SIG-M5 (cell line): Measurements from ENCODE around the gene SCPEP1.
"Not testable (repeated sequence)": the region's sequence is repeated elsewhere in the genome, so short reads cannot be mapped to it uniquely, and the experiment has no call there.

Experiments used
- DNase-seq: peaks from one replicate; lab custom pipeline; 2025; lab: John Stamatoyannopoulos, UW

SCPEP1 gene, protein sequence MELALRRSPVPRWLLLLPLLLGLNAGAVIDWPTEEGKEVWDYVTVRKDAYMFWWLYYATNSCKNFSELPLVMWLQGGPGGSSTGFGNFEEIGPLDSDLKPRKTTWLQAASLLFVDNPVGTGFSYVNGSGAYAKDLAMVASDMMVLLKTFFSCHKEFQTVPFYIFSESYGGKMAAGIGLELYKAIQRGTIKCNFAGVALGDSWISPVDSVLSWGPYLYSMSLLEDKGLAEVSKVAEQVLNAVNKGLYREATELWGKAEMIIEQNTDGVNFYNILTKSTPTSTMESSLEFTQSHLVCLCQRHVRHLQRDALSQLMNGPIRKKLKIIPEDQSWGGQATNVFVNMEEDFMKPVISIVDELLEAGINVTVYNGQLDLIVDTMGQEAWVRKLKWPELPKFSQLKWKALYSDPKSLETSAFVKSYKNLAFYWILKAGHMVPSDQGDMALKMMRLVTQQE

GRCh38 chr17:56977673-56978395, at the start of gene SCPEP1:
Gene SCPEP1, plus strand, starts transcription at chr17:56978131. Its CDS starts 29 bp downstream, at chr17:56978160.
- no peak for DNase-seq

DNA sequence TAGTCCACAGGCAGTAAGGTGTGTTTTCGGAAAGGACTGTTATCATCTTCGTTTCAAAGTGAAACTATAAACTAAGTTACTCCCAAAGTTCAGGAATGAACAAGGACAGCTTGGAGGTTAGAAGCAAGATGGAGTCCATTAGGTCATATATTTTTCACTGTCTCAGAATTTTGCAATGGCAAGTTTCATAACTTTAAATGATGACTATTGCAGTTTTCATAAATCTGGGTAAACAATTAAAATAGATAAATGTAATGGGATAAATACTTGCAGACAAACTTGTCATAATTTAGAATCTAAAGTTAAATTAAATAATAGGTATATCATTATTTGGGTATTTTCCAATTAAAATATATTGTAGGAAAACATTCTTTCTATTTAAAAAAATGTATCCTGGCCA, 49.3 kb upstream of the SCPEP1 start:
- DNase-seq, result no peak

DNA sequence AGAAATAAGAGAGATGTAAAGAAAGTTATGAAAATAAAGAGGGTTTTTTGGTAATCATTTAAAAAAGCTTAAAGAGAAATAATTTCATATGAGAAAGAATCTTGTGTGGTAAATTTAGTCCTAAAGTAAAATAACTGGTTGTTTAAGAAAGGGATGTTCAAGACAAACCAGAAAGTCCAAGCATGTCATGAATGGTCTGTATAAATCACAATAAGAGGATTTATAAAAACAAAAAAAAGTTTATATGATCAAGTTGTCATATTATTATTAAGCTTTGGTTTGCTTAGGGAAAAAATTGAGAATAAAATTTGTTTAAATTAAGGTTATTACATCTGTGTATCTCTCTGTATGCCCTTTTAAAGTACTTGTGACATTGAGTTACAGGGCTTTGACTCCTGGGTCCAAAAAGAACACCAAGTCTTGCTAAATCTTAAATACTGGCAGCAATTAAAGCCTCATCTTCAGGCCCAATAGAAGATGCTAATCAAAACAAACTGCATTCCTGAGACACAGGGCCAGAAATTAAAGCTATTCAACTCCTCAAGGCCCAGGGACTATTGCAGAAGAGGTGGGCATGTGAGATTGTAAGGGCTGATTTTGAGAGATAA, 48.5 kb upstream of the SCPEP1 start:
- no peak for DNase-seq

- DNase-seq, result no peak
Measured at GRCh38 chr17:56930739-56931337, 47.1 kb upstream of the SCPEP1 start.

GRCh38 chr17:56933151-56933745, 44.7 kb upstream of the SCPEP1 start:
- no peak for DNase-seq

GRCh38 chr17:56933868-56934267, 44.1 kb upstream of the SCPEP1 start:
- DNase-seq, result no peak

DNA sequence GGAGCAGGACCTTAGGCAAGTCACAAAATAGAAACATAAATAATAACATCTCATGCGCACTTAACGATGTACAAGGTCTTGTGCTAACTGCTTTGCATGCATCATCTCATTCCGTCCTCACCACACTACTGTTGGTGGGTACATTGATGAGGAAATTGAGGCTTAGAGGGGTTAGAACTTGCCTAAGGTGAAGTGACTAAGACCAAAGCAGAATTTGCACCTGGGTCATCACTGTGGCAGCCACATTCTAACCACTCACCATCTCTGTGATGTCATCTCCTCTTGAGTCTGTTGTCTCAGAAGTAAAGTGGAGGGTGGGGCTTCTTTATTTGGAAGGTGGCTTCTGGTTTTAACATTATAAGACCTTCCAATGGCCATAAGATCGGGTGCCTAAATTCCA, 43.7 kb upstream of the SCPEP1 start:
- no peak for DNase-seq

GRCh38 chr17:56935461-56935860, 42.5 kb upstream of the SCPEP1 start:
- DNase-seq, result no peak

- DNase-seq, result no peak
Measured at GRCh38 chr17:56936697-56937322, 41.1 kb upstream of the SCPEP1 start.

- no peak for DNase-seq
Measured at GRCh38 chr17:56937687-56938086, 40.2 kb upstream of the SCPEP1 start.

- DNase-seq, result not testable (repeated sequence)
Measured at GRCh38 chr17:56938206-56938605, 39.7 kb upstream of the SCPEP1 start.

- peak; percentile 71 for DNase-seq
Measured at GRCh38 chr17:56939869-56940484, 38.0 kb upstream of the SCPEP1 start.

- no peak for DNase-seq
Measured at GRCh38 chr17:56943505-56944125, 34.3 kb upstream of the SCPEP1 start.

DNA sequence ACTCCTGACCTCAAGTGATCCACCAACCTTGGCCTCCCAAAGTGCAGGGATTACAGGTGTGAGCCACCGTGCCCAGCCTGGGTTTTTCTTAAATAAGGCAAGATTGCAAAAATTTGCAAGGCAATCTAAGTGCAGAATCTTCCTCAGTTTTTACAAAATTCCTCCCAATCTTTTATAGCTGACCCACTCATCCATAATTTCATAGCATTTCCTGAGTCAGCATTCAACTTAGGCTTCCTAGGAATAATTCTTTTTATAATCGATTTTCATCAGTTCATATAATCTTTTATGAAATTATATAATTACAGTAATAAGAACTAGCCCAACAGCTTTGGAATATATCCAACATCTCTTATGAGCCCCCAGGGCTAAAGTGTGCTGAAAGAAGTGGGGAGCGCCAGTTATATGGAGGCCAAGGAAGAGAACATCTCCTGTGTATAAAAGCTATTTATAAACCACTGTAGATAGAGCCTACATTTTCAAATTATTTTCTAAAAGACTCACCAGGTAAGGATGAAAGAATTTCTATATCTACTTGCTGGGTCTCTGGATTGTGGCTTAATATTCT, 31.9 kb upstream of the SCPEP1 start:
- no peak for DNase-seq

GRCh38 chr17:56947741-56948140, 30.2 kb upstream of the SCPEP1 start:
- no peak for DNase-seq

GRCh38 chr17:56948491-56948890, 29.4 kb upstream of the SCPEP1 start:
- no peak for DNase-seq

DNA sequence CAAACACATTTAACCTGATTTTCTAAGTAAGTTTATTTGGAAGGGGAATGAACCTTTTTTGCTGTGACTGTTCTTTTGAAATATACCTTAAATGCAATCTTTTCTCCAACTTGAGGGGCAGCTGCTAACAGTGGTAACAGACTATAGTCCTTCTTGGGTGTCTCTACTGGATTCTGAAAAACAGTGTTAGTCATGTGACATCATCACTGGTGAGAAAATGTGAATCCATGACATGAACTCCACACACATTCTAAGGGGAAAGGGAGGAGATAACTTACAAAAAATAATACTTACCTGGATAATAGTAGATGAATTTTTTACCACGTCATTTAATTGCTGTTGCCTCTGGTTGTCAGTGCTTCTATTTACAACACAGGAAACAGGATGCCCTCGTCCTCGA, 28.3 kb upstream of the SCPEP1 start:
- no peak for DNase-seq

- no peak for DNase-seq
Measured at GRCh38 chr17:56956992-56957391, 20.9 kb upstream of the SCPEP1 start.

DNA sequence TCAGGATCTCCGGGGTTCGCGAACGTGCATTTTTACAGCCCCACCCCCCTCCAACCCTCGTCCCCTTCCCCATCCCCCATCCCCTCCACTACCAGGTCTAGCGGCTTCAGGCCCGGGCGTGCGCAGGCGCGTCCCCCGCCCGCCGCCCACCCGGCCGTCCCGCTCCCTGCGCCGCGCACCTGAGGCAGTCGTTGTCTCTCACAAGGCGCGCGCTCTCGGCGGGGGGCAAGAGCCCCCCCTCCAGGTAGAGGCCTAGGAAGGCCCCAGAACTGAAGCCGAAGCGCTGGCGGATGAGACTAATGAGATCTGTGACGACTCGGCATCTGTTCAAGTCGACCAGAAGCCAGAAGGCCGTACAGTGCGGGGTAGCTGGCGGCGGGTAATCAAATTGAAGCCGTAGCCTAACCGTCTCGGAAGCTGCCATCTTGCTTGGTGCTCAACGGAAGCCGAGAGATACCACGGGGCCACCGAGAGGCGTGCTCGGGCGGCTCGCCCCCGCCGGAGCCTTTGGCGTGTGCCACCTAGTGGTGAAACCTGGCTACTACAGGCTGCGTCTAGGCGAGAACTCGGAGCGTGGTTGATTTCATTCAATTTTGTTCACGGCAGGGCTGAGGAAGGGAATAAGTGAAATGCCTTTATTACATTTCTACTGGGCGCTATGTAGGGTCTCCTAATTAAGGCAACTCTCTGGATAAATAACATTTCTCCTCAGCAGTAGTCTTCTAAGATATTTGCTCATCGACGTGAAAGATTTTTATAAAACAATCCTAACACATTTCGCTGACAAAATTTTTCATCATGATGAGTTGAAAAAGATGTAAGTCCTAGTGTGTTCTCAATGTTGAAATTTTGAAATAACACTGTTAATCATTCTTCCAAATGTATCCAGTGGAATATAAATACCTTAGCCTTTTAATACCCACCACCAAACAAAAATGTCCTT, 17.1 kb upstream of the SCPEP1 start, which contains the start of gene COIL:
Gene COIL (minus strand): TSS at position 455 of the 943 bp plus-strand sequence. CDS start 31 bp downstream, at position 424.
- peak; percentile 56 for DNase-seq
